Measurements from ENCODE around the gene CAMKK2.

- TF ChIP-seq POLR2A (IDR thresholded peaks at IDR 0.05; ENCODE audit: low read depth, low read length) (no peak), POLR2AphosphoS5 (IDR thresholded peaks at IDR 0.05; ENCODE audit: low read depth, low read length) (no peak), TAF1 (IDR thresholded peaks at IDR 0.05; ENCODE audit: low read depth, low read length) (no peak), SPI1 (IDR thresholded peaks at IDR 0.05; ENCODE audit: low read depth, low read length) (no peak), PAX5 (IDR thresholded peaks at IDR 0.05; ENCODE audit: insufficient read depth, low read length, severe bottlenecking) (no peak)
Measured at GRCh38 chr12:121283841-121284240, 12.7 kb downstream of the CAMKK2 start.
